OCI-LY1 (cell line): ENCODE results near the gene KLK6.

Experiments used
- CTCF ChIP-seq: fragments of 200-600 bp; sonication (generic), shearing (Covaris generic); IDR thresholded peaks from 2 replicates; pipeline ENCODE4 v1.5.1; 2017; ENCODE audit warnings: mild to moderate bottlenecking, antibody characterized with exemption, low read length, moderate library complexity, mixed read lengths
- EZH2 ChIP-seq: fragments of 200-600 bp; sonication (generic), shearing (Covaris generic); IDR thresholded peaks from 2 replicates; pipeline ENCODE4 v1.8.0; 2017; ENCODE audit warnings: borderline replicate concordance, mixed run types, mild to moderate bottlenecking, antibody characterized with exemption, low read length, moderate library complexity, mixed read lengths

- no peak for TF ChIP-seq CTCF
- no peak for TF ChIP-seq EZH2
Observed at GRCh38 chr19:50983625-50984292, 14.4 kb upstream of the KLK6 start, which contains the start of gene KLK7.
